HG03097 (cell line): ENCODE measurements around the gene ALLC.

ENCODE experiments used
- ATAC-seq: cut with Tn5 transposase; IDR thresholded peaks from one replicate; pipeline ENCODE4 v1.9.1; 2021; ENCODE audit not compliant: unreplicated experiment, low FRiP score

ALLC gene

GRCh38 chr2:3674066-3674845 is 16.3 kb downstream of the ALLC start:
- no peak for ATAC-seq

DNA sequence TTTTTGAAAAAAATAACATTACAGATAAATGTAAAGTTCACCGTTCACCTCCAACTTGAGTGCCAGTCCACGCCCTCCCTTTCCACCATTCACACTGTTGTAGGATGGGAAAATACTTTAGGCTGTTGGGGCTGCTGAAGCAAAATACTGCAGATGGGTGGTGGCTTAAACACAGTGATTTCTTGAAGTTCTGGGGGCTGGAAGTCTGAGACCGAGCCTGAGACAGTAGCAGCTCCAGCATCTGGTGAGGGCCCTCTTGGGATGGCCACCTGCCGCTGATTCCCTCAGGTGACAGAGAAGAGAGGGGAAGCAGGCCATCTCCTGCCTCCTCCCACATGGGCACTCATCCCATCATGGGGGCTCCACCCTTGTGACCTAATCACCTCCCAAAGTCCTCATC is 17.7 kb downstream of the ALLC start:
- ATAC-seq = no peak

- no peak for ATAC-seq
These were observed 19.4 kb downstream of the ALLC start for GRCh38 chr2:3677436-3677835.

DNA sequence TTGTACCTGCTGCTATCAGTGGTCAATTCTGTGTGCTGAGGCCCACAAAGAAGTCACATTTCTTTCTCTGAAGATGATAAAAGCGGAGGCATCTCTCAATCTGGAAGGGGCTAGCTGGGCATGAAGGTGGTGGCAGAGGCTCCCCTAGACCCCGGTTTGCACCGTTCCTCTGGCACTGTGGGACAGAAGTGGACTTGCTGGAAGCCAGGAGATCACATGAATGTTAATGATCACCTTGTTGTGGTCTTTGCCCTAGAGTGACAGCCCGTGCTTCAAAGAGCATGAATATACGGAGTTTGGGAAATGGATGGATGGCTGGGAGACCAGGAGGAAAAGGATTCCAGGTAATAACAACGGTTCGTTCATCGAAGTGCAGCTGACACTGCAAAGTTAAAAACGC is 20.2 kb downstream of the ALLC start:
- ATAC-seq = no peak

- no peak for ATAC-seq
These were observed 21.2 kb downstream of the ALLC start for GRCh38 chr2:3679180-3679579.

DNA sequence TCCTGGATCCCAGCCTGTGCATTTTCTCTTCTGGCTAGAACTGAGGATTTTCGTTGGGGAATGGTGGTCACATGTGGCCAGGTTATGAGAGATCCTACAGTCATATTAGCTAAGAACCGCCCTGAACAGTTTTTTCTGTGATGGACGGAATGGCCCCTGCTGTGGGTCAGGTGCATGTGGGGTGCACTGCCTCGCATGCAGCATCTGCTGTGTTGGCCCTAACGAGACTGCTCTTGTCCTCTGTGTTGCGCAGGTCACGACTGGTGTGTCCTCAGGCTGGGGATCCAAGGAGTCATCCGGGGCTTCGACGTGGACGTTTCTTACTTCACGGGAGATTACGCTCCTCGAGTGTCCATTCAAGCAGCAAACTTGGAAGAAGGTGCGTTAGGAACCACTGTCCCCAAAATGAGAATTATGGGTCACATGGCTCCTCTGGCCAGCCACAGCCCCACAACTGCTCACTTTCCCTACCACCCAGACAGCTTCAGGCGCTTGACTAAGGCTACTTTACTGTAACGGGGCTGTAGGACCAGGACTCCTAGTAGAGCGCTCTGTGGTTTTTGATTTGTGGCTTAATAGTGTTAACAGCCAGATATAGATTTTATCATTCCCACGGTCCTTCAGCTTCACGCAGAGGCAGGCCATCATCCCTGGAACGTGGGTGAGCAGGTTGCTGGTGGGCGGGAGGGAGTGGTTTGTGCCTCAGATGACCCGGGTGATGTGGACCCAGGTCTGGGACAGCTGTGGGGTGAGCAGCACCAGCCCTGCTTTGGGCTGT is 21.8 kb downstream of the ALLC start:
- no peak for ATAC-seq

- ATAC-seq = no peak
These were observed 22.7 kb downstream of the ALLC start for GRCh38 chr2:3680548-3681345.

- no peak for ATAC-seq
These were observed 23.6 kb downstream of the ALLC start for GRCh38 chr2:3681625-3682024.

DNA sequence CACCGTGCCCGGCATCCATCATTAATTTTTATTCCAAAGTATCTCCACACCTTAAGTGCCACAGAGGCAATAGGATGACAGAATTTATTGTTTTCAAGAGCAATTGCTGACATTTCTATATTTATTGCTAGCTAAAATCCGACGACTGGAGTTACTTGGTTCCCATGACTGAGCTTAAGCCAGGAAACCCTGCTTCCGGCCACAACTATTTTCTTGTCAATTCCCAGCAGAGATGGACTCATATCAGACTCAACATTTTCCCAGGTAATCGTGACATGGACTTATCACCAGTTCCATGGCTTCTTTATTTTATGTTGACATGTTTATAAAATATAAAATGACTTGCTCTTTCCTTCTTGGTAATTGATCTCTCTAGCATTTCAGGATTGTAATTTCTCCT is 24.8 kb downstream of the ALLC start:
- ATAC-seq = no peak

DNA sequence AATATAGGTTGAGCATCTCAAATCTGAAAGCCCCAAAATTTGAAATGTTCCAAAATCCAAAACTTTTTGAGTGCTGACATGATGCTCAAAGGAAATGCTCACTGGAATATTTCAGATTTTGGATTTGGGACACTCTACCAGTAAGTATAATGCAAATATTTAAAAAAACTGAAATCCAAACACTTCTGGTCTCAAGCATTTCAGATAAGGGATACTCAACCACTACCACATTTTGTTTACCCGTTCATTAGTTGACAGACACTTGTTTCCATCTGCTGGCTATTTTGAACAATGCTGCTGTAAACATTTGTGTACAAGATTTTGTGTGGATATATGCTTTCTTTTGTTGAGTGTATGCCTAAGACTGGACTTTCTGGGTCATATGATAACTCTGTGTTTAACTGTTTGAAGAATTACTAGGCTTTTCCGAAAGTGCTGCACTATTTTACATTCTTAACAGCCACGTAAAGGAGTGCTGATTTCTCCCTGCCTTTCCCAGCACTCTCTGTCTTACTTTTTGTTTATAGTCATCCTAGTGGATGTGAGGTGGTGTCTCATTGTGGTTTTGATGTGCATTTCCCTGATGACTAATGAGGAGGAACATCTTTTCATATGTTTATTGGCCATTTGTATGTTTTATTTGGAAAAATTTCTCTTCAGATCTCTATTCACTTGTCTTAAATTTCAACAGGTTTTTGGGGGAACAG is 25.9 kb downstream of the ALLC start:
- no peak for ATAC-seq

- ATAC-seq = no peak
These were observed 32.2 kb downstream of the ALLC start for GRCh38 chr2:3689998-3690748.

- no peak for ATAC-seq
These were observed 34.4 kb downstream of the ALLC start for GRCh38 chr2:3692375-3692774.

DNA sequence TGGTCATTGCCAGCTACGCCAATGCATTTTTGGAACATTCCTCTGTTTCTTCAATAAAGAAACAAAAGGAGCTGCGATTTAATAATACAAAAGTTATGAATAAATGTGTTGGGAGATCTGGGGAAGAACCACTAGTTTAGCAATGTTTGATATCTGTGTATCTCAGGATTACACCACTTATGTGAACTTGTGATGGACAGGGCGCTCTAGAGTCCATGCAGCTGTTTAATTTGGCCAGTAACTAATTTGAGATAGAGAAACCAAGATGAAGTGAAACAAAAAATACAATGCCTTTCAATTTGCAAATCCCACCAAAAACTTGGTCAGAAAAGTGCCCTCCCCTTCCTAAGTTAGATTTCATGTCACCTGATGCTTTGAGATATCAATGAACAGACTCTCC is 38.5 kb downstream of the ALLC start:
- ATAC-seq = no peak

GRCh38 chr2:3701071-3701470 is 43.1 kb downstream of the ALLC start:
- ATAC-seq = no peak

DNA sequence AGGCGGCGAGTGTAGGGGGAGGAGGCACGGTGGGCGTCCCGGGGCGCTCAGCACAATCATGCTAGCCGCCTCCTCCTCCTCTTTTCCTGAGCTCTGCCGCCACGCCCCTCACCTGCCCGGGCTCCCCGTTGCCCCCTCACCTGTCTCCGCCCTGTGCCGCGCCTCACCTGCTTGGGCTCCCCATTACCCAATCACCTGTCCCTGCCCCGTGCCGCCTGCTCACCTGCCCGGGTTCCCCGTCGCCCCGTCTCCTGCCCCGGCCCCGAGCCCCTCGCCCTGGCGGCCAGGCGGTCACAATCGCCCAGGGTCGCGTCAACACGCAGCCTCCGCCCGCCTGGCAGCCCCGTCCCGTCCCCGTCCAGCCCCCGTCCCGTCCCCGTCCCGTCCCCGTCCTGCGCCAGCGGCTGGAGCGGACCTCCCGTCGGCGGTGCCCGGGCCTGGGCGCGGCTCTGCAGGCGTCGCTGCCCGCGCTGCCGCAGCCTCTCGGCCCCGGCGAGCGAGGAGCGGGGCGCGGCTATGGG is 45.3 kb downstream of the ALLC start, which contains the start of gene DCDC2C:
Gene DCDC2C, plus strand, starts transcription at position 340 of the 521 bp plus-strand sequence. Its CDS starts 177 bp downstream, at position 517.
- no peak for ATAC-seq

DNA sequence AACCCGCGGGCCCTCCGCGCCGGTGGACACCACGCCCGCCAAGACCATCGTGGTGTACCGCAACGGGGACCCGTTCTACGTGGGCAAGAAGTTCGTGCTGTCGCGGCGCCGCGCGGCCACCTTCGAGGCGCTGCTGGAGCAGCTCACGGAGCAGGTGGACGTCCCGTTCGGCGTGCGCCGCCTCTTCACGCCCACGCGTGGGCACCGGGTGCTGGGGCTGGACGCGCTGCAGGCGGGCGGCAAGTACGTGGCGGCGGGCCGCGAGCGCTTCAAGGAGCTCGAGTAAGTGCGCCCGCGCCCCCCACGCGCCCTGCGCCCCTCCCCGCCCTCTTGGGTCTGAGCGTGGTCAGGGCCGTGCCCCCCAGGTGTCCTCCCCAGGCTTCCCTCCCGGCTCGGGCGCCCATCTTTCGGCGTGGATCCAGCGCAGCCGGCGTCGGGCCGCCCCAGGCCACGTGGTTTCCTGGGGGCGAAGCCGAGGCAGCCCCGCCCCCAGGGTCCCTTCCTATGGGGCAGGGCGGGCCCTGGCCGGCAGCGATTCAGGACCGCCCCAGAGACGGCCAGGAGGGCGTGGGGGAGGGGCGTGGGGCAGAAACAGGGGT is 45.9 kb downstream of the ALLC start:
- ATAC-seq = no peak

- ATAC-seq = no peak
These were observed 46.7 kb downstream of the ALLC start for GRCh38 chr2:3704692-3705091.

DNA sequence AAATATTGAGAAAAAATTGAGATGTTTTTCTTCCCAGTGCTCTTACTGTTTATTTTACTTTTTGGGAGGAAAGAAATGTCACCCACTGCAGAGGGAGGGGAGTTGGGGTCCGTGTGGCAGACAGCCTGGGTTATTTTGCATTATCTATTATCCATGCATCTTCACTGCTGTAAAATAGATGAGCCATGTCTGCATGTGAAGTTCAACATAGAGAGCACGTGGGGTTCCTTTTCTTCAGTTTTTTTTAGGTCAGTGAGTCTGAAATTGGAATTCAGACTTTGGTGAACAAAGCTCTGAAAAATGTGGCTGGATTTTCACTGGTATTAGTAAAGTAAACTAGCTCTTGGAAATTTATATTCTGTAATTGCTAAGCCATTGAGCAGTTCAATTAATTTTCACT is 47.8 kb downstream of the ALLC start:
- ATAC-seq = no peak

DNA sequence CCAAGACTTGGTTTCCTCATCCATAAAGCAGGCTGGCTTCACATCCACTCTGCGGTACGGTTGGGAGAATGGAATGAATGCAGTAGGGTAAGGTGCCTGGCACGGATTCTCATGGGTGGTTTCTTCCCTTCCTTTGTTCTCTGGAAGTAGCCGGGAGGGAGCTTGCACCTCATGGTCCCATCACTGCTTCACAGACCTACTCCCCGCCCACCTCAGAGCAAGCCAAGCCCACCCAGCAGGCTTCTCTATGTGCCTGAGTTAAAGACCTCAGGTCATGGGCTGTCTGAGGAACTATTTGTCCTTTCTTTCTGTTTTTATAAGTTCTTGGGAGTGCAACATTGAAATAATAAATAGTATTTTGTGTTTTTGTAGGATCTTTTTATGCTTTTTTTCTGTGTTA is 48.9 kb downstream of the ALLC start:
- ATAC-seq = no peak
